NT2/D1 (cell line): ENCODE results near the gene DCC.

ENCODE experiments used
- DNase-seq: peaks from one replicate; pipeline ENCODE4 v3.0.0-alpha.2; 2011; ENCODE audit warnings: low read depth, low spot score
- H3K27me3 ChIP-seq: 2 replicates; pipeline ENCODE4 v1.6.0; 2011; ENCODE audit warnings: mild to moderate bottlenecking; ENCODE audit not compliant: insufficient read length, insufficient read depth
- H3K36me3 ChIP-seq: 2 replicates; pipeline ENCODE4 v1.6.1; 2011; ENCODE audit warnings: mild to moderate bottlenecking, low read length, mixed read lengths; ENCODE audit not compliant: insufficient read depth, insufficient read length
- H3K4me1 ChIP-seq: 2 replicates; pipeline ENCODE4 v1.5.1; 2011; ENCODE audit not compliant: insufficient read depth, insufficient read length
- H3K4me3 ChIP-seq: 2 replicates; pipeline ENCODE4 v1.5.1; 2011; ENCODE audit warnings: low read depth; ENCODE audit not compliant: insufficient read length
- H3K9ac ChIP-seq: 2 replicates; pipeline ENCODE4 v1.6.0; 2011; ENCODE audit warnings: low read depth; ENCODE audit not compliant: insufficient read length
- H3K9me3 ChIP-seq: 2 replicates; pipeline ENCODE4 v1.5.1; 2011; ENCODE audit warnings: mild to moderate bottlenecking, low read length; ENCODE audit not compliant: insufficient read depth
- SUZ12 ChIP-seq: IDR thresholded peaks from 2 replicates; pipeline ENCODE4 v1.6.1; 2011; ENCODE audit not compliant: insufficient read length, insufficient read depth; ENCODE audit errors: extremely low read depth
- YY1 ChIP-seq: IDR thresholded peaks from 2 replicates; pipeline ENCODE4 v1.6.1; 2011; ENCODE audit not compliant: insufficient read length, insufficient read depth
- ZNF274 ChIP-seq: IDR thresholded peaks from 2 replicates; pipeline ENCODE4 v1.6.1; 2011; ENCODE audit warnings: mild to moderate bottlenecking, low read depth, low read length

Gene DCC

DNA sequence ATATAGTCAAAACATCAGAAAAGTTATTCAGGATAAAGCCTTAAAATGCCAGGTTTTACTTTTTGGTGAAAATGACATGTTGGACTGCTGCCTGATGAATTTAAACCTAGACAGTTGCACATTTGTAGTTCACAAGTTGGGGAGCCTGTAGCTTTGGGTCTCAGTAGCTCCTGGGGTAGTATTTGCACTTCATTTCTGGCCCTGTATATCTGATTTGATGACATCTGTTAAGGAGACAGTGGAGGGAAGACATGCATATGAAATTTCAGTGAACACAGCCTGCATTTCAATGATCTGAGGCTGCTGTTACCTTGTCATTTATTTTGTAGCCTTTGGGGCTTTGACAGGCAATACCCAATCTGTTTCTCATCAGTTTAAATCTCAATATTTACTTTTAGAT, 156.4 kb downstream of the DCC start:
- TF ChIP-seq ZNF274 = no peak
- no peak for TF ChIP-seq SUZ12
- no peak for TF ChIP-seq YY1
- no peaks in the 10 kb centered on the region for H3K36me3 ChIP-seq
- DNase-seq = no peak

DNA sequence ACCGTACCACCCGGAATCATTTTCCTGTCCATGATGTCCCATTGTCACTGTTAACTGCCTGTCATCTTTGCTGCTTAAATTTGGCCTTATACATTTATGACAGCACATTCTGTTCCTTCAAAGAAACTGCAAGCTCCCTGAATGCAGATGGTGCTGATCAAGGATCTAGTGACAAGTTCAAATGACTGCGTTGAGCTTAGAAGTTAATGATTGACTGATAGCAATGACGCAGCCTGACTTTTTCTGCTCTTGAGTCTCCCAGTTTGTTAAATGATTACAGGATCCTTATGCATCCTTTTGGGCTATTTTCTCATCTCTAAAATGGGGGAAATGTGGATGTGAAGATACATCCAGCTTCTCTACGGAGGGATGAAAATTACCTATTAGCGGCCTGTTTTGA, 159.0 kb downstream of the DCC start:
- no peak for DNase-seq
- no peaks in the 10 kb centered on the region for H3K36me3 ChIP-seq
- no peak overlapping the region for H3K4me3 ChIP-seq
- H3K9me3 ChIP-seq = no peaks in the 10 kb centered on the region
- TF ChIP-seq YY1 (no peak), SUZ12 (no peak), ZNF274 (no peak)
- no peaks in the 10 kb centered on the region for H3K27me3 ChIP-seq
- no peaks in the 10 kb centered on the region for H3K4me1 ChIP-seq
- H3K9ac ChIP-seq = no peak overlapping the region

More for the DNA sequence above, 156.4 kb downstream of the DCC start:
- Histone ChIP-seq H3K9ac (no peak overlapping the region), H3K27me3 (no peaks in the 10 kb centered on the region), H3K9me3 (no peaks in the 10 kb centered on the region), H3K4me3 (no peak overlapping the region), H3K4me1 (no peaks in the 10 kb centered on the region)

DNA sequence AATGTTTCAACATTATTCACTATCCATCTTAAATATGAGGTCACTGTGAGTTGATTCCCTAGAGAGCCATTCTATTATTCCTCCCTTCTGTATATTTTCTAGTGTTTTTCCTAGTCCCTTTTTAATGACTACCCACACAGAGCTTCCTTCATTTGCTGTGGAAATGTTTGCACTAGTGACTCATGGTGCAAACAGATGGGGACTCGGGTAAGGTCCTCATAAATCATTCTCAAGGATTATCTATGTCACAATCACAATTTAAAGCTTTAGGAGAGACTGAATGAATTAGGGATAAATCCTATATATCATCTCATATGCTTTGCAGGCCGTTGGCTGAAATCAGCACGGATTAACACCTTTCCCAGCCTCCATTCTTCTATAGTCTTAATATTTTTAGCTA, 159.6 kb downstream of the DCC start:
- Histone ChIP-seq H3K4me3 (no peak overlapping the region), H3K4me1 (no peaks in the 10 kb centered on the region), H3K9ac (no peak overlapping the region), H3K36me3 (no peaks in the 10 kb centered on the region), H3K27me3 (no peaks in the 10 kb centered on the region), H3K9me3 (no peaks in the 10 kb centered on the region)
- TF ChIP-seq SUZ12 = no peak
- DNase-seq = no peak

DNA sequence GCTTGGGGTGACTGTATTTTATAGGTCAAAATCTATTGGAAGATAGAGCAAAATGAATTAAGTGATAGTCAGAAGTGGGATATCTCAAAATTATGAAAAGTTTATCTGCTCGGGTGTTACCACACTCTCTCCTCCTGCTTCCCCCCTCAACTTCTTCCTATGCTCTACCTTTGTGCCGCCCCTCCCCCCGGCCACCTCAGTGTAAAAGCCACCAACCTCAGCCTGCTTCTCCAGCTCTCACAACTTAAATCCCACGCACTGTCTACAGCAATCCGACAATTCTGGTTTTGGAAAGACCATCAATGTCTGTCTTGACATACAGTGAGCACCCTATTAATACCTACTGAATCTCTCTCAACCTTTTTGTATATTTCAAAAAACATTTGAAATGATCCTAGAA, 164.6 kb downstream of the DCC start:
- H3K4me3 ChIP-seq = no peak overlapping the region
- no peak for TF ChIP-seq ZNF274
- TF ChIP-seq SUZ12 = no peak
- no peak for TF ChIP-seq YY1
- H3K9me3 ChIP-seq = no peaks in the 10 kb centered on the region
- H3K4me1 ChIP-seq = no peaks in the 10 kb centered on the region
- no peak overlapping the region for H3K9ac ChIP-seq
- no peak for DNase-seq
- no peaks in the 10 kb centered on the region for H3K27me3 ChIP-seq
- H3K36me3 ChIP-seq = no peaks in the 10 kb centered on the region

DNA sequence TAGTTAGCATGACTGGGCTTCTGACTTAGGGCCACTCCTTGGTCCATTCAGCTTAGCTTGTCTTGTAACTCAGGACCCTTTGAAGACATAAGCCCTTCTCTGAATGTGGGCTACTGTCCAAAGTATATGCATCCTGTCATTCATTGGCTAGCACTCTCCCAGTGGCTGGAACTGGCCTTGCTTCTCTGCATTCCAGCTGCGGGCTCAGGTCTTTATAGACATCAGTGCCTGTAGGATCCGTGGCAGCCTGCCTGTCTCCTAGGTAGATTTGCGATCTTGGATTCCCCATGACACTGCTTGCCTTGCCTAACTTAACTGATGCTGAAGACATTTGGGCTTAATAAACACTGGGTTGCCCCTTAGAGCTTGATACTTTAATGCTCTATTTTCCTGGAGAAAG, 170.1 kb downstream of the DCC start:
- DNase-seq = no peak
- TF ChIP-seq YY1 (no peak), SUZ12 (no peak), ZNF274 (no peak)
- H3K36me3 ChIP-seq = no peaks in the 10 kb centered on the region
- no peaks in the 10 kb centered on the region for H3K4me1 ChIP-seq
- no peak overlapping the region for H3K4me3 ChIP-seq
- H3K27me3 ChIP-seq = no peaks in the 10 kb centered on the region
- H3K9me3 ChIP-seq = no peaks in the 10 kb centered on the region
- H3K9ac ChIP-seq = no peak overlapping the region

DNA sequence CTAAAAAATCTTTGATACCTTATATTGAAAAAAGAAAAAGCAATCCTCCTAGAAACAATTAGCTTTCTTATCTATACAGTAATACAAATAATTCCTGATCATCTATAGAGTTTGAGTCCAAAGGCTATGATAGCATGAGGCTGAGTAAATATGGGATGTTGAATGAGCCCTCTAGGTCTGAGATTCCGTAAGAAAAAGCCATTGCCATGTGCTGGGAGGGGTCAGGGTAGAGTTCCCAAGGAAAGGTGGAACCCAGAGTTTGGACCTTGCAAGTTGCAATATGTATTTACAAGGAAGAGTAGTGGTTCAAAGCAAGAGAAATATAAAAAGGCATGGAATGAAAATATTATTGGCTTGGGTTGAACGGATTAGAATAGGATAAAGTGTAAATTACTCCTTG, 178.1 kb downstream of the DCC start:
- Histone ChIP-seq H3K9ac (no peak overlapping the region), H3K27me3 (no peaks in the 10 kb centered on the region), H3K4me1 (no peaks in the 10 kb centered on the region), H3K36me3 (no peaks in the 10 kb centered on the region), H3K4me3 (no peak overlapping the region), H3K9me3 (no peaks in the 10 kb centered on the region)
- DNase-seq = no peak
- no peak for TF ChIP-seq ZNF274
- no peak for TF ChIP-seq YY1
- TF ChIP-seq SUZ12 = no peak

DNA sequence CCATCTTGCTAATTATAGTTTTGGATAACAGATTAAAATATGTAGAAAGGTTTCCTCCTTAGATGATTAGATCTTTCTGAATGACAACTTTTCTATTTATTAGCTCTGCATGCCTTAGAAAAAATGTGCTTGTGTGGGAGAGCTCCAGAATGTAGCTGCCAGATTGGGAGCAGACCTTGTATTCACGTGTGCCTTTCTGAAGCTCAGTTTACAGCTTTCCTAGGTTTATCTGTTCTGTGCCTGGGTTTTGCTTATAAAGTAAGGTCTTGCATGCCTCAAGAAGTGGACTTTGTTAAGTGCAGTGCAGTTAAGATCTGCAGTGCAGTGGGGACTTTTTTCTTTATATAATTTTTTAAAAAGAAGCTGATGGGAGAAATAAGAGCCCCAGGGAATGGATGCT, 179.0 kb downstream of the DCC start:
- H3K36me3 ChIP-seq = no peaks in the 10 kb centered on the region
- TF ChIP-seq ZNF274 (no peak), SUZ12 (no peak), YY1 (no peak)
- no peak overlapping the region for H3K9ac ChIP-seq
- H3K27me3 ChIP-seq = no peaks in the 10 kb centered on the region
- no peaks in the 10 kb centered on the region for H3K9me3 ChIP-seq
- DNase-seq = no peak
- no peak overlapping the region for H3K4me3 ChIP-seq
- H3K4me1 ChIP-seq = no peaks in the 10 kb centered on the region

DNA sequence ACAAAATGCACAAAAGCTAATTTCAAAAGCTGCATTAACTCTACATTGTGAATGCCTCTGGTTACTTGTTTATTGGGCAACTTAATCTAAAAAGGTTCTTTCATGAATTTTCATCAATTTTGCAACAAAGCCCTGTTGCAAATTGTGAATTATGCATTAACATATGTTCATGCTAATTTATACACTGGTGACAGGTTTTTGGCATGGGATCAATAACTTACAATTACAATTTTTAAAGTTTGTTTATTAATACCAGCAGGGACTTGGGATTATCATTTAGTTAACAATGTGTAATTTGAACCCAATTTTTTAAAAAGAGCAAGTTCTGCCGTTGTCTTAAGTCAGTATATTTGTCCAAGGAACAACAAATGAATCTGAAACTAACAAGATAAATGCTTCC, 183.6 kb downstream of the DCC start:
- no peaks in the 10 kb centered on the region for H3K27me3 ChIP-seq
- DNase-seq = no peak
- H3K4me1 ChIP-seq = no peaks in the 10 kb centered on the region
- no peaks in the 10 kb centered on the region for H3K36me3 ChIP-seq
- no peak overlapping the region for H3K9ac ChIP-seq
- no peak for TF ChIP-seq SUZ12
- no peak for TF ChIP-seq ZNF274
- no peak for TF ChIP-seq YY1
- H3K9me3 ChIP-seq = no peaks in the 10 kb centered on the region
- H3K4me3 ChIP-seq = no peak overlapping the region
